Bronchial epithelial cell (primary cell): Measurements from ENCODE around the gene CYRIA. TPM values are rescaled to one million over a fixed set of nuclear protein-coding genes. Genes with fewer than 3 reads are reported as not detected.
A peak's percentile ranks its signal among the peaks of the same experiment; 100 is the strongest.

Source experiments
- DNase-seq: peaks from one replicate; pipeline ENCODE4 v3.0.0-alpha.2; 2010; ENCODE audit warnings: low read depth
- FAIRE-seq: peaks from 2 replicates; lab custom pipeline; 2011; peaks lifted over from hg19 to GRCh38; lab: Jason Lieb, UNC
- H3K27me3 ChIP-seq: 2 replicates; pipeline ENCODE4 v1.5.1; 2011; ENCODE audit warnings: low read length; ENCODE audit not compliant: control insufficient read depth, insufficient read depth
- H3K36me3 ChIP-seq: 2 replicates; pipeline ENCODE4 v1.5.1; 2011; ENCODE audit warnings: low read length; ENCODE audit not compliant: control insufficient read depth, insufficient read depth
- H3K4me3 ChIP-seq: 2 replicates; pipeline ENCODE4 v1.5.1; 2011; ENCODE audit warnings: mild to moderate bottlenecking, low read depth, low read length, control low read depth
- total RNA-seq: library from RNA; depleted of rRNA; stranded (reverse); fragments of >200 nt; gene quantifications from 2 replicates; pipeline ENCODE4 v1.2.1, GENCODE V29; 2014
- TF ChIP-seq, protein P1 (sequence below): IDR thresholded peaks from 2 replicates; pipeline ENCODE4 v1.5.1; 2011; ENCODE audit warnings: mild to moderate bottlenecking, moderate library complexity, low read length, control low read depth, inconsistent platforms; ENCODE audit not compliant: insufficient read depth, severe bottlenecking

CYRIA gene
- total RNA-seq, 1 donor from 2014 or later = 0.79 TPM

DNA sequence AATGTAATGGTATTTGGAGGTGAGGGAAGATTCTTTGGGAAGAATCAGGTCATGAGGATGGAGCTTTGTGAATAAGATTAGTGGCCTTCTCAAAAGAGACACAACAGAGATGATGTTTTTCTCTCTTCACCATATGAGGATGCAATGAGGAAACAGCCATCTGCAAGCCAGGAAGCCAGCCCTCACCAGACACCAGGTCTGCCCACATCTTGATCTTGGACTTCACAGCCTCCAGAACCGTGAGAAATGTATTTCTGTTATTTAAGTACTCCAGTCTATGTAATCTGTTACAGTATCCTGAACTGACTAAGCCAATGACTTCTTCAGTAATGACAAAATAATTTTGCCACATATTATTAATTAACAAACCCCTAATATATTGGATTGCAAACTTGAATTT, 28.3 kb downstream of the CYRIA start:
- H3K27me3 ChIP-seq = no peaks in the 10 kb centered on the region
- no peak overlapping the region for H3K4me3 ChIP-seq
- TF ChIP-seq, protein P1, sequence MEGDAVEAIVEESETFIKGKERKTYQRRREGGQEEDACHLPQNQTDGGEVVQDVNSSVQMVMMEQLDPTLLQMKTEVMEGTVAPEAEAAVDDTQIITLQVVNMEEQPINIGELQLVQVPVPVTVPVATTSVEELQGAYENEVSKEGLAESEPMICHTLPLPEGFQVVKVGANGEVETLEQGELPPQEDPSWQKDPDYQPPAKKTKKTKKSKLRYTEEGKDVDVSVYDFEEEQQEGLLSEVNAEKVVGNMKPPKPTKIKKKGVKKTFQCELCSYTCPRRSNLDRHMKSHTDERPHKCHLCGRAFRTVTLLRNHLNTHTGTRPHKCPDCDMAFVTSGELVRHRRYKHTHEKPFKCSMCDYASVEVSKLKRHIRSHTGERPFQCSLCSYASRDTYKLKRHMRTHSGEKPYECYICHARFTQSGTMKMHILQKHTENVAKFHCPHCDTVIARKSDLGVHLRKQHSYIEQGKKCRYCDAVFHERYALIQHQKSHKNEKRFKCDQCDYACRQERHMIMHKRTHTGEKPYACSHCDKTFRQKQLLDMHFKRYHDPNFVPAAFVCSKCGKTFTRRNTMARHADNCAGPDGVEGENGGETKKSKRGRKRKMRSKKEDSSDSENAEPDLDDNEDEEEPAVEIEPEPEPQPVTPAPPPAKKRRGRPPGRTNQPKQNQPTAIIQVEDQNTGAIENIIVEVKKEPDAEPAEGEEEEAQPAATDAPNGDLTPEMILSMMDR = no peak
- H3K36me3 ChIP-seq = no peaks in the 10 kb centered on the region
- FAIRE-seq = peak; percentile 23
- no peak for DNase-seq

DNA sequence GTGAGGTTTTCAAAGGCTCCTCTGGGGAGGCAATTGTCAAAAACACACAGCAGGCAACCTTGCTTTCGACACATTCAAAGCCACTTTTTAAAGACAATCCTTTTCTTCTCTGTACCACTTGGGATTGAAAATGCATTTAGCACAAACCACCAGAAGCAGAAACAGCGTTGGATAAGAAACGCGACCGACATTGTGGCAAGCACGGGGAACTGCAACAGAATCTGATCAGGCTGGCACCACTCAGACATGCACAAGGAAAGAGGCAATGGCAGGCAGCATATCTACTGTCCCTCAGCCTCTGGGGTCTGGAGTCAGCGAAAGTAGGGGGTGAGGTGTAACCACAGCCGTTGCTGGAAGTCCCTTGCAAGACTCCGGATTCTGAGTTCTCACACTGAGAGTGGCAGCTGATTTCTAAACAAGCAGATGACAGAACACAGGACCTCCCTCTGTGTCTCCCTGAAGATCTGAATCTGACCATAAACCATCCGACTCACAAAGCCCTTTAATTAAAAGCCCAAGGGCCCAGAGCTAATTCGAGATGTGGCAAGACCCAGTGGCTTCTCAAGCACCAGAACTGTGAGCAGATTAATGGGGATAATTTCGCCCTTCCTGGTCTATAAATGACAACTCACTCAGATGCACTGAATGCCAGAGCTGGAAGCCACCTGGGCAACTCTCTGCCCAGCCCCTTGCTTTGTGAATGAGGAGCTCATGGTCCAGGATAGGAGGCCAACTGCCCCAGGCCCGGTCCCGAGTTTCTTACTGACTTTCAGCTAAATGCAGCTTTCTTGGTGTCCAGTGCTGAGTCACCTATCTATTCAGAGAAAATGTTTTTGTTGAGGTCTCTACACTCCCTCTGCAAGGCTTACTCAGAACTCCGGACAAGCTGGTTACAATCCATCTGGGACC, 29.6 kb downstream of the CYRIA start:
- no peak for DNase-seq
- no peak for FAIRE-seq
- TF ChIP-seq, protein P1 = no peak
- Histone ChIP-seq H3K4me3 (no peak overlapping the region), H3K27me3 (no peaks in the 10 kb centered on the region), H3K36me3 (no peaks in the 10 kb centered on the region)

DNA sequence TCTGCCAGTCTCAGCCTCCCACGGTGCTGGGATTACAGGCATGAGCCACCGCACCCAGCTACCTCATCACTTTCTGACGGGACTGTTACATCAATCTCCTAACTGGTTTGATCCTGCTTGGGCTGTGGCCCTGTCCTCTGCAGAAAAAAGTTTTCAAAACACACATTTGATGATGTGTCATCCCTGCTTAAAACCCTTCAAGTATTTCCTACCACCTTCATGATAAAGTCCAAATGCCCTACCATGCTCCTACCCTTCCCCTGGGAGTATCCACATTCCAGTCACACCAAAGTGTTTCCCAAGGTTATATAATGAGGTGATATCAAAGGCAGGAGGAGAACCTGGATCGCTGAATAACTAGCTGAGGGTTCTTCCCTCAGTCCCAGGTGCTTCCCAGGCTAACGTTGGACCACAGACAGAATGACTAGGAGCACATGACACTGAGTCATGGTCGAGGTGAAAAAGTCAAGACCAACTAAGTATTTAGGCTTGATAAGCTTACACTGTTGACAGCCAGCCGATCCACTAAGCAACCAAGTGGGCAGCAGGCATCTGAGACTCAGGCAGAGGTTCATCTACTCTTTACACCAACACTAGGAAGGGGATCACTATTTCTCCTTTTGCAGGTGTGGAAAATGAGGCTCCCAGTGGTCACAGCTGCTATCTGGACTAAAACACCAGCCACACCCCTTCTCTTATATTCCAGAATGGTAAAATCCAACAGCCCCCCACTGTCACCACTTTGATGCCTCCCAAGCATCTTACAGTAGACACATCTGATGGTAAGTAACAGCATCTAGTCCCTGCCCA, 31.8 kb downstream of the CYRIA start:
- Histone ChIP-seq H3K36me3 (no peaks in the 10 kb centered on the region), H3K27me3 (no peaks in the 10 kb centered on the region), H3K4me3 (no peak overlapping the region)
- peak; percentile 75 for DNase-seq
- FAIRE-seq = no peak
- TF ChIP-seq, protein P1 = no peak

DNA sequence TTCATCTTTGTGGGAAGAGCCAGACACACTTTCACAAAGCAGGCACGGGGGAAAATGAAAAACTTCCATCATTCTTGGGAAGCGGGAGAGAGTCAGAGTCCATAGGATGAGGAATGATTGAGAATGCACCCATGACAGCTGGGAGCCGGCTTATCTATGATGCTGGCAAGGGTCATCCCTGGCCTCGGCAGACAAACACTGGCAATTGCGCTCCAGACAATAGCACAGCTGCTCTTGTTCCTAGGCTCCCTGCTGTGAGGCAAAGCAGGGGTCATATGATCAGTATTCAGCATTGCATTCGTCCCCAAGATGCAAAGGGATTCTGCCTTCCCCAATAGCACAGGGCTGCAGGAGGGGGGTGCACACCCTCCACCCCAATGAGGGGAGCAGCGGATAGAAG, 33.0 kb downstream of the CYRIA start:
- DNase-seq = no peak
- Histone ChIP-seq H3K4me3 (no peak overlapping the region), H3K36me3 (no peaks in the 10 kb centered on the region), H3K27me3 (no peaks in the 10 kb centered on the region)
- FAIRE-seq = no peak
- TF ChIP-seq, protein P1 = no peak

DNA sequence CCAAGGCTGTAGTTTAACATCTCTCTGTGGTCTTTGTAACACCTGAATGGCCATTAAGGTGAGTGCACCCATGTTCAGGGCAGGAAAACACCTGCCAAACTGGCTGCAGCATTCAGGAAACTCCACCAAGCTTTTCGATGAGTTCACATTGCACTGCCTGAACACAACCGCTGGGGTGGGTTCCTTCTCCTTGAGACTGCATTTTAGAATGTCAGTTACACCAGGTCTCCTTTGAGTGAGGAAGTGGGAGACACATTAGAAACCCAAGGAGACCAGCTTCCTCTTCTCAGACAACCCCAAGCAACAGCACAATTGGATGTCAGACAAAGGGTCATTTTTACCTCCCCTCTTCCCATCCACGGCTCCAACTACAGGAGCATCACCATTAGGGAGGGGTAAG, 35.2 kb downstream of the CYRIA start:
- Histone ChIP-seq H3K4me3 (no peak overlapping the region), H3K36me3 (no peaks in the 10 kb centered on the region), H3K27me3 (no peaks in the 10 kb centered on the region)
- FAIRE-seq (peak; percentile 23), DNase-seq (no peak)
- TF ChIP-seq, protein P1 = no peak
